Left lung (tissue), 14 donors: ENCODE measurements around the gene FYN. TPM values are rescaled to one million over a fixed set of nuclear protein-coding genes. Genes with fewer than 3 reads are reported as not detected.

Experiments
- ATAC-seq: fragments of 200-7000 bp; cut with Tn5 transposase; one replicate; pipeline ENCODE4 v1.9.1; 2020; ENCODE audit warnings: moderate library complexity
- DNase-seq, 4 donors: peaks; one replicate each; pipeline ENCODE4 v3.0.0-alpha.2; 2013 to 2020
- H3K27ac ChIP-seq, 2 donors: fragments of 200-600 bp; sonication (generic) in 1 of 2; one replicate each; pipeline versions ENCODE4 v1.5.0 to v1.8.0; 2020 to 2021
- H3K27me3 ChIP-seq, 2 donors: fragments of 200-600 bp; sonication (generic) in 1 of 2; one replicate each; pipeline versions ENCODE4 v1.5.0 to v1.8.0; 2020 to 2021
- H3K36me3 ChIP-seq, 2 donors: fragments of 200-600 bp; sonication (generic) in 1 of 2; one replicate each; pipeline versions ENCODE4 v1.5.0 to v1.8.0; 2020 to 2021
- H3K4me1 ChIP-seq, 2 donors: fragments of 200-600 bp; one replicate each; pipeline ENCODE4 v1.8.0; 2021
- H3K4me3 ChIP-seq, 2 donors: fragments of 200-600 bp; sonication (generic) in 1 of 2; one replicate each; pipeline versions ENCODE4 v1.5.0 to v1.8.0; 2020 to 2021; ENCODE audit warnings: mild to moderate bottlenecking in 1 of 2
- H3K9me3 ChIP-seq, 2 donors: fragments of 200-600 bp; sonication (generic) in 1 of 2; one replicate each; pipeline versions ENCODE4 v1.5.0 to v1.8.0; 2020 to 2021
- CTCF ChIP-seq, 2 donors: fragments of 200-600 bp; sonication (generic) in 1 of 2; IDR thresholded peaks; one replicate each; pipeline versions ENCODE4 v1.5.0 to v1.8.0; 2021; ENCODE audit warnings: antibody characterized with exemption in 2 of 2
- intact Hi-C, 2 donors: fragments of 100-400 bp; cut with DNase I; formaldehyde crosslinking; loops; one replicate each; pipeline versions ENCODE4 v1.11.2 to v1.14.2; 2022
- long read RNA-seq, 12 donors: library from polyadenylated mRNA in 2 of 12; unstranded in 2 of 12; transcript quantifications; one replicate each; pipeline ENCODE4 v2.0.0 and lab custom pipeline, GENCODE V29; 2019 to 2026
- polyA plus RNA-seq, 6 donors: library from polyadenylated mRNA; unstranded; fragments of 120-200 nt; gene quantifications; one replicate each; pipeline ENCODE4 v1.2.1, GENCODE V29; 2013; ENCODE audit not compliant: insufficient read length in 6 of 6
- total RNA-seq, 2 donors: library from RNA; stranded (reverse); fragmentation: NEBNext Ultra II Directional; extraction: Animal tissue kit (Norgen Biotek cat#: 25700); gene quantifications; one replicate each; pipeline ENCODE4 v1.2.1, GENCODE V29; 2021
- donor health status: DM: no; HTN: yes; CAD: no.
- donor health status: DM: no; HTN: no; CAD: no.

Gene FYN
- total RNA-seq = 10 to 100 TPM; 58.8 to 73.8 TPM
- polyA plus RNA-seq = 100 to 1,000 TPM; 132 to 165 (median 148) TPM
- long read RNA-seq, donor 1, transcript FYN-202 (14 exons, 3,628 nt) = major isoform, 8 of 27 reads
- long read RNA-seq, donor 1, partial matches to known transcripts = 17 of 27 reads
- long read RNA-seq, donor 1, other reads (novel, unspliced or antisense) = 0 of 27 reads
- long read RNA-seq, donor 2, transcript FYN-202 (14 exons, 3,628 nt) = major isoform, 9 of 25 reads
- long read RNA-seq, donor 2, partial matches to known transcripts = 15 of 25 reads
- long read RNA-seq, donor 2, other reads (novel, unspliced or antisense) = 0 of 25 reads
- long read RNA-seq, donor 3, transcript FYN-202 (14 exons, 3,628 nt) = major isoform, 6 of 14 reads
- long read RNA-seq, donor 3, partial matches to known transcripts = 6 of 14 reads
- long read RNA-seq, donor 3, other reads (novel, unspliced or antisense) = 0 of 14 reads
- long read RNA-seq, donor 4, partial matches to known transcripts = 1 of 2 reads
- long read RNA-seq, donor 4, other reads (novel, unspliced or antisense) = 0 of 2 reads
- long read RNA-seq, donor 5, partial matches to known transcripts = 23 of 25 reads
- long read RNA-seq, donor 5, other reads (novel, unspliced or antisense) = 0 of 25 reads
- long read RNA-seq, donor 6, partial matches to known transcripts = 5 of 9 reads
- long read RNA-seq, donor 6, other reads (novel, unspliced or antisense) = 0 of 9 reads
- long read RNA-seq, donor 7, partial matches to known transcripts = 0 of 6 reads
- long read RNA-seq, donor 7, other reads (novel, unspliced or antisense) = 0 of 6 reads
- long read RNA-seq, donor 8, transcript FYN-202 (14 exons, 3,628 nt) = major isoform, 5 of 23 reads
- long read RNA-seq, donor 8, partial matches to known transcripts = 11 of 23 reads
- long read RNA-seq, donor 8, other reads (novel, unspliced or antisense) = 6 of 23 reads
- long read RNA-seq, donor 9 = 0 reads
- long read RNA-seq, donor 10 = 0 reads
- long read RNA-seq, donor 11, transcript FYN-202 (14 exons, 3,628 nt) = major isoform, 27 of 216 reads
- long read RNA-seq, donor 11, transcript FYN-209 (5 exons, 799 nt) = minor isoform, 11 of 216 reads
- long read RNA-seq, donor 11, partial matches to known transcripts = 158 of 216 reads
- long read RNA-seq, donor 11, other reads (novel, unspliced or antisense) = 16 of 216 reads
- long read RNA-seq, donor 12, partial matches to known transcripts = 0 of 5 reads
- long read RNA-seq, donor 12, other reads (novel, unspliced or antisense) = 0 of 5 reads

- Histone ChIP-seq H3K36me3 (no peaks in the 10 kb centered on the region), H3K4me3 (peak within 1 kb of the TSS; percentile 60 to 69), H3K27me3 (peaks cover 0 to 51% of the 10 kb centered on the region in 2 donors), H3K27ac (peak within 1 kb of the TSS; percentile 69 to 78), H3K4me1 (peaks cover 0 to 29% of the 10 kb centered on the region in 2 donors), H3K9me3 (no peaks in the 10 kb centered on the region)
- peak; percentile 97 to 99 (median 98) for DNase-seq
- ATAC-seq = peak; percentile 100
- intact Hi-C loops = no loop called here
- peak; percentile 34 to 64 for TF ChIP-seq CTCF (IDR thresholded peaks at IDR 0.05)
Measured at GRCh38 chr6:111873178-111874024, at the start of gene FYN. TSS of gene FYN (minus strand) at chr6:111873452. CDS start at chr6:111720051, 153,401 bp downstream.

- intact Hi-C loops = no loop called here
- Histone ChIP-seq H3K27ac (no peak overlapping the region), H3K4me3 (no peak overlapping the region), H3K9me3 (no peaks in the 10 kb centered on the region), H3K36me3 (no peaks in the 10 kb centered on the region), H3K27me3 (no peaks in the 10 kb centered on the region), H3K4me1 (peaks cover 0 to 8% of the 10 kb centered on the region in 2 donors)
- ATAC-seq = no peak
- TF ChIP-seq CTCF (IDR thresholded peaks at IDR 0.05) = no peak
- no peak for DNase-seq
Measured at GRCh38 chr6:111922454-111923297, 49.4 kb upstream of the FYN start.

GRCh38 chr6:111921103-111921502 lies 47.9 kb upstream of the FYN start:
- ATAC-seq (no peak), DNase-seq (no peak)
- intact Hi-C loops = no loop called here
- Histone ChIP-seq H3K4me1 (peaks cover 0 to 8% of the 10 kb centered on the region in 2 donors), H3K27ac (no peak overlapping the region), H3K27me3 (no peaks in the 10 kb centered on the region), H3K4me3 (no peak overlapping the region), H3K9me3 (no peaks in the 10 kb centered on the region), H3K36me3 (no peaks in the 10 kb centered on the region)
- no peak for TF ChIP-seq CTCF (IDR thresholded peaks at IDR 0.05)

- ATAC-seq (no peak), DNase-seq (no peak)
- H3K27ac ChIP-seq = no peak overlapping the region
- H3K9me3 ChIP-seq = no peaks in the 10 kb centered on the region
- no peak overlapping the region for H3K4me3 ChIP-seq
- intact Hi-C loops = no loop called here
- peaks cover 0 to 8% of the 10 kb centered on the region in 2 donors for H3K4me1 ChIP-seq
- no peaks in the 10 kb centered on the region for H3K27me3 ChIP-seq
- TF ChIP-seq CTCF (IDR thresholded peaks at IDR 0.05) = no peak
- no peaks in the 10 kb centered on the region for H3K36me3 ChIP-seq
Measured at GRCh38 chr6:111920578-111920977, 47.3 kb upstream of the FYN start.
